ENCODE data around the gene ANKRD44.

GRCh38 chr2:197304556-197305011 is 6.0 kb downstream of the ANKRD44 start:
- TF ChIP-seq CTCF (conservative IDR thresholded peaks at IDR 0.05 in 1 of 2, IDR thresholded peaks at IDR 0.05 in 1 of 2; ENCODE audit: extremely low read depth in 1 of 2, insufficient read depth in 1 of 2, low read depth in 1 of 2, low read length in 2 of 2) (no peak), EZH2 (IDR thresholded peaks at IDR 0.05; ENCODE audit: borderline replicate concordance, low read length) (no peak)

Data from mammary epithelial cell (primary cell).